DMS53 treated with DMSO at 0.1 percent for 48 hours (cell line): ENCODE data around the gene PANK3.
"Not testable (repeated sequence)": the region's sequence is repeated elsewhere in the genome, so short reads cannot be mapped to it uniquely, and the experiment has no call there.

Experiments
- DNase-seq: peaks from one replicate; lab custom pipeline; 2025; ENCODE audit not compliant: unreplicated experiment; lab: John Stamatoyannopoulos, UW

PANK3 gene

DNA sequence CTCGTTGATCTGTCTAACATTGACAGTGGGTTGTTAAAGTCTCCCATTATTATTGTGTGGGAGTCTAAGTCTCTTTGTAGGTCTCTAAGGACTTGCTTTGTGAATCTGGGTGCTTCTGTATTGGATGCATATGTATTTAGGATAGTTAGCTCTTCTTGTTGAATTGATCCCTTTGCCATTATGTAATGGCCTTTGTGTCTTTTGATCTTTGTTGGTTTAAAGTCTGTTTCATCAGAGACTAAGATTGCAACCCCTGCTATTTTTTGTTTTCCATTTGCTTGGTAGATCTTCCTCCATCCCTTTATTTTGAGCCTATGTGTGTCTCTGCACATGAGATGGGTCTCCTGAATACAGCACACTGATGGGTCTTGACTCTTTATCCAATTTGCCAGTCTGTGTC lies 17.0 kb upstream of the PANK3 start:
- DNase-seq = not testable (repeated sequence)

DNA sequence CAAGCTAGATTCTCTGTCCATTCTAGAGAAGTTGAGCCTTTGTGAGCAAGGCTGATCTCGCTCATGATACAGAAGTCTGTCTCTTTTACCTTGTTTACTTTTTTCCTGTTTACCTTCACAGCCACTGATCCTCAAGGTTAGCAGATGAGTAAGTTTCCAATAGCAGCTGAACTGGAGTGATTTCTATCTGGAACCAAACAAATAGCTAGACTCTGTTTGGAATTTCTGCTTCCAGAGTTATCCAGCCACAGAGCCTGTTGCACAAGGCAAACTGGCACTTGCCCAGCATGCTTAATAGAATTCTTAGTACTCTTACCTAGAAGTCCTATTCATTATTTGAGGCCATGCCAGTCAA lies 12.8 kb upstream of the PANK3 start:
- DNase-seq = peak; percentile 21

- DNase-seq = no peak
Observed at GRCh38 chr5:168591302-168592013, 12.3 kb upstream of the PANK3 start.

DNA sequence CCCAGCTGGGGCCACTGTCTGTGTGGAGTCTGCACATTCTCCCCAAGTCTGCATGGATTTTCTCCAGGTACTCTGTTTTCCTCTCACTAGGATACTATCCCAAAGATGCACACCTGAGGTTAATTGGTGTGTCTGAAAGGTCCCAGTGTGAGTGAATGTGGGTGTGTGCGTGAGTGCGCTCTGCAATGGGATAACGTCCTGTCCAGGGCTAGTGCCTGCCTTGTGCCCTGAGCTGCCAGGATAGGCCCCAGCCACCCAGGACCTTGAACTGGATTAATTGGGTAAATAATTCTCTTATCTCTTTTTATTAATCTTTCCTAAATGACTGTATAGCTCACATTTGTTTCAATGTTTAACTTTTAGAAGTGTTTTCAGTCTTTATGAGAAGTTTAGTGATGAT lies 11.5 kb upstream of the PANK3 start:
- DNase-seq = no peak

DNA sequence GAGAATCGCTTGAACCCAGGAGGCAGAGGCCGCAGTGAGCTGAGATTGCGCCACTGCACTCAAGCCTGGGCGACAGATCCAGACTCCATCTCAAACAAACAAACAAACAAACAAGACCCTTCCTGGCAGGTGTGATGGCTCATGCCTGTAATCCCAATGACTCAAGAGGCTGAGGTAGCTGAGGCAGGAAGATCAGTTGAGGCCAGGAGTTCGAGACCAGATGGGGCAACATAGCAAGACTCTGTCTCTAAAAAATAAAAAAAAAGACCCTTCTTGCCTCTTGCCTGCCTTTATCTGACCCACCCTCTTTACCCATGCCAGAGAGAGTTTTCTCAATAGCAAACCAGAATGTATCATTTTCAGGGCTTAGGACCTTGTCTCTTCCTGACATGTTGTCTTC lies 8.8 kb upstream of the PANK3 start:
- no peak for DNase-seq

DNA sequence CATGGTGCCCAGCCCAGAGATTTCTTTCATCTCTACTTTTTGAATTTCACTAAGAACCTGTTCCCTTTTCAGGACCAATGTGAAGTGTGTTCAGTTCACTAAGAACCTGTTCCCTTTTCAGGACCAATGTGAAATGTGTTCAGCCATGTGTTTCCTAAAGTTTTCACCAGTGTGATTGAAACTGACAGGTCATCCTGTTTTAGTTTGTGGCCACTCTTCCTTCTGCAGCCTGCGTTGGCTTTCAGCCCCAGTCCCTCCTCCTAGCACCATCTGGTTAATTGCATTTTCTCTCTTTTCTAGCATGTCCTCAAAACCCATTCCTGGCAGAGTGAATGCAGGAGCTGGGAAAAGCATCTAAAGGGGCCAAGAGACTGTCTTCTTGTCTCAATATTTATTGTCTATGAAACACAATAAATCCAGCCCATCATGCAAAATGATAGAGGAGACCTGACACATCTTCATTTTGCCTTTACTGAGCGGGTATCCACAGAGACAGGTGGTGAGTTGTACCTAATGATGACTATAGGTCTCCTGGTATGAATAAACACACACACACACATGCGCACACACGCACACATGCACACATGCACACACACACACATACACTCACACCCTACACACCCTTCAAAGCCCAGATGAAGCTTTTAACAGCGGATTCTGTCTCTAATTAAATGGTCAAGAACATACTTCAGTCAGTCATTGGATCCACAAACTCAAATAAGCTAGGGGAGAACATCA lies 6.1 kb upstream of the PANK3 start:
- DNase-seq = no peak

- DNase-seq = no peak
Observed at GRCh38 chr5:168583742-168584482, 4.7 kb upstream of the PANK3 start.

DNA sequence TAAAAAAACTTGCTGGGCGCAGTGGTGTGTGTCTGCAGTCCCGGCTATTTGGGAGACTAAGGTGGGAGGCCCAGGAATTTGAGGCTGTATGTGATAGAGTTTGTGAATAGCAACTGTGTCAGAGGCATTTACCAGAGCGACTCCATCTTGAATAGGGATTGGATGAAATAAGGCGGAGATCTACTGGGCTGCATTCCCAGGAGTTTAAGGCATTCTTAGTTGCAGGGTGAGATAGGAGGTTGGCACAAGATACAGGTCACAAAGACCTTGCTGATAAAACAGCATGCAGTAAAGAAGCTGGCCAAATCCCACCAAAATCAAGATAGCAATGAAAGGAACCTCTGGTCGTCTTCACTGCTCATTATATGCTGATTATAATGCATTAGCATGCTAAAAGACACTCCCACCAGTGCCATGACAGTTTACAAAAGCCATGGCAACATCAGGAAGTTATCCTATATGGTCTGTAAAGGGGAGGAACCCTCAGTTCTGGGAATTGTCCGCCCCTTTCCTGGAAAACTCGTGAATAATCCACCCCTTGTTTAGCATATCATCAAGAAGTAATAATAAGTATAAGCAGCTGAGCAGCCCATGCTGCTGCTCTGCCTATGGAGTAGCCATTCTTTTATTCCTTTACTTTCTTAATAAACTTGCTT lies 1.8 kb upstream of the PANK3 start:
- not testable (repeated sequence) for DNase-seq

GRCh38 chr5:168580227-168580508 lies 1.0 kb upstream of the PANK3 start:
- DNase-seq = no peak

GRCh38 chr5:168579488-168580226 lies 489 bp upstream of the PANK3 start:
- peak; percentile 97 for DNase-seq

DNA sequence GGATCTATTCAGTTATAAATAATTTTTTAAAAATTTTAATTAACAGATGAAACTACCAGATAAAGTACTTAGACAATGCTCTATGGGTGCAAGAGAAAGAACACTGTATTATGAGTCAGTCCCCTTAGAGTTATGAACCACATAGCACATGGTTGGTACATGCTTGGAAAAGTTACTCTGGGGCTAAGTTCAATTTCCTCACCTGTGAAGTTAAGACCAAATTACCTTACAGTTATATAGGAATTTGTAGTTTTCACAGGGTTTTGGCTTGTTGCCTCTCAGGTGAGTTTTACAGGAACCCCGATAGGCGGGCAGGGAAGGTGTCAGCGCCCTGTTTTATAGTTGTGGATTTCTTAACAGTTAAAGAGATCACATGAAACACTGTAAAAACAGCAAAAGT lies 1.2 kb downstream of the PANK3 start:
- no peak for DNase-seq

DNA sequence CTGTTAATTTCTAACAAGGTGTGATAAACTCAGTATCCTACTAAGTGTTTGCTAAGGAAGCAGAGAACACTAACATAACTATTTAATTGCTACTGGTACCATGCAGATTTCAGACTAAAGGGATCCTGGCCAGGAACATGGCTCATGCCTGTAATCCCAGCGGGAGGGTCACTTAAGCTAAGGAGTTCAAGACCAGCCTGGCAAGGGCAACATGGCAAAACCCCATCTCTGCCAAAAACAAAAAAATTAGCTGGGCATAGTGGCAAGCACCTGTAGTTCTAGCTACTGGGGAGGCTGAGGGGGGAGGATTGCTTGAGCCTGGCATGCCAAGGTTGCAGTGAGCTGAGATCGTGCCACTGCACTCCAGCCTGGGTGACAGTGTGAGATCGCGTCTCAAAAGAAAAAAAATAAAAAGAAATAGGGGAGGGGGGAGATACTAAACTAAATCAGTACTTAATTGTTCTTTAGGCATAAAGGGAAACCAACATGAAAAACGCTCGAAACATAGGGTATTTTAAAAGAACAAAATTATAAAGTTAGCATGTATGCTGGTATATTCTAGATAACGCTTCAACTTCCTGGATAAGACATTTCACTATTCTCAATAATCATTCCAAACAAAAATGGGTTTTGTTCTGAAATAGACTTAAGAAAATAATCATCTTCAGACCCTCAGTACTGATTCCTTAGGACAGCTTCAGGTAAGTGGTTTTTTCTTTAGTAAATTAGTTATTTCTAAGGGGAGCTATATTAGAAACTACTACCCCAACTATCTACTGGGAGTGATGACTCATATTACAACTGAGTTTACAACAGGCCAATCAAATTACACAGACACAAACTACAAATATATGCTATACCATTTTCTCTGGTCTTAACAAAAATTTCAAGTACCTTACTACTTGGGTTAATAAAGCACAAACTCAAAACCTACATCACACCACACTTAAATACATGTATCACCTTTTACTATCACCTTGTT lies 3.5 kb downstream of the PANK3 start:
- DNase-seq = no peak

GRCh38 chr5:168574156-168574555 lies 5.0 kb downstream of the PANK3 start:
- DNase-seq = not testable (repeated sequence)

GRCh38 chr5:168573663-168574062 lies 5.5 kb downstream of the PANK3 start:
- not testable (repeated sequence) for DNase-seq

DNA sequence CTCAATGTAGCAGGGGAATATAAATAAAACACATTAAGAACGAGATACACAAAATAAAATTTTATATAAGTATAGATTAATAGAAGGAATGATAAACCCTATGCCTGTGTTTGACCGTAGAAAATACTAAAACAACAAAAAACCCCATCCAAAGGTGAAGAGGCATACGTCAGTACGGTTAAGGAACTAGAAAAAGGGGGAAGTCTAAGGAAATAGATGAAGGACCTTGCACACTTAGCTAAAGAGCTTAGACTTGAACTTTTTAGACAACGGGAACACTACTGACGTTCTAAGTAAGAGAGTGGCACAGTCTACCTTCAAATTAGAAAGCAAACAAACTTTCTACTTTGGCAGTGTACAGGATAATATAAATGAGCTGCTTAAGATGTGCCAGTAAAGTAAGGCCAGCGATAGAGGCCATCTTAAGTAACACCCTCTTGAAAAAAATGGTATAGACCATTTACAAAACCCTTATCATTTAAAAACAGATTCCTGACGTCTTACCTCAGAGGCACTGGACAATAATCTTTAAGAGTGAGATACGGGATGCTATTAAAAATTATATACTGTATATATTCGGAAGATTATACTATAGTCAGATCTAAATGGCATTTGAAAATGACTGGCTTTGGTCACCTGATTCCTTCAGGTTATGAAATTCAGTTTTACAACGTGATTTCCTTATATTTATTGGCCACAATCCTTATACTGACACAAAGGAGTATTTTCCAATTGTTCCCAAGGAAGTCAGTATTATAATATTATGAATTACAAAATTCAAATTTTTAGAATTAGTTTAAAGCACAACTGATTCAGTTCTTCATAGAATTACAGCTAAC lies 8.5 kb downstream of the PANK3 start:
- no peak for DNase-seq

DNA sequence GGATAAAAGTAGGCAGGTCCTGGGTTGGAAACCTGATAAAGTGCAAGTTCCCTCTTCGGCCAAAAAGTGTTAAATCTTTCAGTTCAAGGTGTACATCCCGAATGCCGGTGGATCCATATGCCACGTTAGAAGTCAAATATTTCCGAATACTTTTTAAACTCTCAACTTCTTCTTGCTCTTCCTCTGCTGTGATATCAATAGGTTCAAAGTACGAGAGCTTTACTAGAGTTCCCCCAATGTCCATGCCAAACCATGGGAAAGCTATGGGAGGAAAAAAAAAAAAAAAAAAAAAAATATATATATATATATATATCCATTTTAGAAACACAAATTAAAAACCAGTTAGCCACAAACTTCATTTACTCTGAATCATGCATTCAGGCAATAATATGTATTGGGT lies 10.4 kb downstream of the PANK3 start:
- DNase-seq = no peak

DNA sequence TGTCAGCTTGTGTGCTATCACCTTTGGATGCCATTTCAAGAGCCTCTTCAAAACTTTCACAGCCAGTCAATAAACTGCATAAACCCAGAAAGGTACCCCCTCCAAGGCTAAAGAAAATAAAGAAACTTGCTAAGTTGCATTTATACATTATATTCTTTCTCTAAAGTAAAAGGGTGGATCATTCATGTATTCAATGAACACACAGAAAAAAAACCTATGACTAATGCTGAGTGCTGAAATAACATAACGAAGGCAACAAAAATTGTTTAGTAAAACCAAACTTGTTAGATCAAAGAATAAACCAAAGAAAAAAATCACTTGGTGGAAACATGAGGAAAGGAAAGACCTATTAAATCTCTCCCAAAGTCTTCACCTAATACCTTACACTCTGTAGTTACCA lies 15.2 kb downstream of the PANK3 start:
- DNase-seq = no peak

GRCh38 chr5:168562279-168562678 lies 16.9 kb downstream of the PANK3 start:
- no peak for DNase-seq

DNA sequence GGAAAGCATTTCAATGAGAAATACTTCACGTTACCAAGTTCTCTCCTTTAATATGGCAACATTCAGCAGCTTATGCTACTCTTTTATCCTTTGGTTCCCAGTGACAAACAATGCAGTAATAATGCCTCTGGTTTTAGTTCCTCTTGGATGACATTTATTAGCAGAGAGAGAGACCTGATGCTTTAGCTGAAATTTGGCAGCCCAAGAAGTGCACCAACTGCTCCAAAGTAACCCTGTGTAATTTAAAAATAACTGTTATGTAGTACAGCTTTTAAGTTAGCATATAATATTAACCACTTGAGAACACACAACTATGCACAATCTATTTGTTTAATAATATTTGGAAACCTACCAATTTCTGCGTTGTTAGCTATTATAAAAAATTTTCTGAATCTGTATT lies 21.8 kb downstream of the PANK3 start:
- DNase-seq = no peak
